Stimulated activated CD8-positive, alpha-beta memory T cell treated with anti-CD3 and anti-CD28 coated beads, Interleukin-12 subunit alpha, Interleukin-12 subunit beta, amount 100 ng/mL, for 24 hours (primary cell): Measurements from ENCODE around the gene SAC3D1.
"Not testable (repeated sequence)": the region's sequence is repeated elsewhere in the genome, so short reads cannot be mapped to it uniquely, and the experiment has no call there.

Experiments
- DNase-seq: peaks from one replicate; pipeline ENCODE4 v3.0.0-alpha.2; 2020; ENCODE audit errors: extremely low read depth

The SAC3D1 gene

GRCh38 chr11:65040847-65041622 is at the start of gene SAC3D1:
TSS of gene SAC3D1 (plus strand) at chr11:65041210. CDS start at chr11:65041293, 83 bp downstream.
- DNase-seq, result peak; percentile 73

DNA sequence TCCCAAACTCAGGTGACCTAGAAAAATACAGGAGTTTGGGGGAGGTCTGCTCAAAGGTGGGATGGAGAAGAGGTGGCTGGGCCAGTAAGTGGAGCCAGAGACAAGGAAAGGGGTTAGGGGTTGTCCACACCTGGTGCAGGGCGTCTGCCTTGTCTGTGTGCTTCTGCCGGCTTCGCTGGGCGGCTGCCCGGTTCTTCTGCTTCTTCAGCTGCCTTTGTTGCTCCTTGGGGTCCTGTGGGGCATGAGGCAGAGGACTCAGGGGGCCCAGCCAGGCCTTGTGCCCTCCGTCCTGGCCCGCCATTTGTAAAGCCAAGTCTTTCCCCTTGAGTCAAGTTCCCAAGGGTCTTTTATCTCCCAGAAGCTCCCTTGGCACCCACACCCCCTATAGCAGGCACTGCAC is 46.7 kb upstream of the SAC3D1 start:
- no peak for DNase-seq

DNA sequence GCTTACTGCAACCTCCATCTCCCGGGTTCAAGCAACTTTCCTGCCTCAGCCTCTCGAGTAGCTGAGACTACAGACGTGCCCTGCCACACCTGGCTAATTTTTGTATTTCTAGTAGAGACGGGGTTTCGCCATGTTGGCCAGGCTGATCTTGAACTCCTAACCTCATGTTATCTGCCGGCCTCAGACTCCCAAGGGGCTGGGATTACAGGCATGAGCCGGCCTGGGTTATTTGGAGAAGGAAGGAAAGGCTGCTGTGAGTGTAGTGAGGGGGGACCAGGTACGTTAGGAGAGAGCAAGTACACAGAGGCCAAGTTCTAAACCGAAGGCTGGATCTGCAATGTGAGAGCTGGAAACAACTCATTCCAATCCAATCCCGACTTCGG is 44.7 kb upstream of the SAC3D1 start:
- no peak for DNase-seq

GRCh38 chr11:64996710-64997380 is 44.2 kb upstream of the SAC3D1 start, which contains the start of gene BATF2:
TSS of gene BATF2 (minus strand) at chr11:64996971. CDS start at chr11:64996914, 57 bp downstream.
- DNase-seq, result no peak

DNA sequence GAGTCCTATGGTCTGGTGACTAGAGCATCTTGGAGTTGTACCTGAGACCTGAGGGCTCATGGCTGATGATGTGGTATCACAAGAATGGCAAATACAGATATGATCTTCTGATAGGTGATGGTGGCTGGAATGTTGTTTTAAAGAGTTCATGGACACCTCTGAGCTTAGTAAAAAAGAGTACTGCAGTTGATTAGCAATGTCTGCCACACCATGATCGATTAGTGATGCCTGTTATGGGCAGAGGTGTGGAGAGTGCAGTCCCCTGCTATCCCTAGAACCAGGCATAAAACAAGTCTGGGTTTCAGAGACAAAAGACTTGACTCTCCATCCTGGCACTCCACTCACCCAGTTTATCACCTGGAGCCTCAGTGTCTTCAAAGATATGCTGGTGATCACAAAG is 42.9 kb upstream of the SAC3D1 start:
- DNase-seq, result no peak

GRCh38 chr11:64998690-64999431 is 42.1 kb upstream of the SAC3D1 start:
- no peak for DNase-seq

- DNase-seq, result no peak
Observed at GRCh38 chr11:64999478-64999877, 41.5 kb upstream of the SAC3D1 start.

- DNase-seq, result no peak
Observed at GRCh38 chr11:65002706-65003105, 38.3 kb upstream of the SAC3D1 start.

GRCh38 chr11:65003282-65003681 is 37.7 kb upstream of the SAC3D1 start:
- DNase-seq, result no peak

DNA sequence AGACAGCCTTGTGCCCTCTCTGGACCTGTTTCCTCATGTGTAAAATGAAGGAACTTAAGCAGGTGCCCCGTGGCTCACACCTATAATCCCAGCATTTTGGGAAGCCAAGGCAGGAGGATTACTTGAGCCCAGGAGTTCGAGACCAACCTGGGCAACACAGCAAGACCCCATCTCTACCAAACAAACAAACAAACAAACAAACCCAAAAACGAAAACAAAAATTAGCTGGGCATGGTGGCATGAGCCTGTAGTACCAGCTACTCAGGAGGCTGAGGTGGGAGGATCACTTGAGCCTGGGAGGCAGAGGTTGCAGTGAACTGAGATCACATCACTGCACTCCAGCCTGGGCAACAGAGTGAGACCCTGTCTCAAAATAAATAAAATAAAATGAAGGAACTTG is 37.0 kb upstream of the SAC3D1 start:
- DNase-seq, result not testable (repeated sequence)

- DNase-seq, result no peak
Observed at GRCh38 chr11:65008016-65008415, 33.0 kb upstream of the SAC3D1 start.

- no peak for DNase-seq
Observed at GRCh38 chr11:65008873-65009272, 32.1 kb upstream of the SAC3D1 start.

- DNase-seq, result peak; percentile 83
Observed at GRCh38 chr11:65013130-65013887, 27.7 kb upstream of the SAC3D1 start.

GRCh38 chr11:65013888-65014725 is 26.9 kb upstream of the SAC3D1 start, which contains the start of gene ARL2:
TSS of gene ARL2 (plus strand) at chr11:65014160. CDS start at chr11:65014208, 48 bp downstream.
- DNase-seq, result peak; percentile 69

DNA sequence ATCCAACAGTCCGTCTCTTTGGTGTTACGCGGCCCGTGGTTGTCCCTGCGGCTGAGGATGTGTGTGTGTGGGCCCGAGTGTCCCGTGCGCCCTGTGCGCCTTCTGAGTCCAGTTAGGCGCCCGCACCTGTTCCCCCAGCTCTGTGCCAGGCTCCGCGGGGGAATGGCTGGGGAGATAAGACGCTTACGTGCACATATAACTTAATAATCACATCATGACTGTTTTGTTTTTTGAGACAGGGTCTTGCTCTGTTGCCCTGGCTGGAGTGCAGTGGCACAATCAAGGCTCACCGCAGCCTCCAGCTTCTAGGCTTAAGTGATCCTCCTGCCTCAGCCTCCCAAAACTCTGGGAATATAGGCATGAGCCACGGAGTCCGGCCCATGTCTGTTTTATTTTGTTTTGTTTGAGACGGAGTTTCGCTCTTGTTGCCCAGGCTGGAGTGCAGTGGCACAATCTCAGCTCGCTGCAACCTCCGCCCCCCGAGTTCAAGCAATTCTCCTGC is 26.2 kb upstream of the SAC3D1 start:
- DNase-seq, result no peak

- no peak for DNase-seq
Observed at GRCh38 chr11:65016705-65017104, 24.3 kb upstream of the SAC3D1 start.

GRCh38 chr11:65017937-65018336 is 23.1 kb upstream of the SAC3D1 start:
- DNase-seq, result no peak

GRCh38 chr11:65019824-65020223 is 21.2 kb upstream of the SAC3D1 start:
- no peak for DNase-seq

- DNase-seq, result no peak
Observed at GRCh38 chr11:65021003-65021402, 20.0 kb upstream of the SAC3D1 start.

DNA sequence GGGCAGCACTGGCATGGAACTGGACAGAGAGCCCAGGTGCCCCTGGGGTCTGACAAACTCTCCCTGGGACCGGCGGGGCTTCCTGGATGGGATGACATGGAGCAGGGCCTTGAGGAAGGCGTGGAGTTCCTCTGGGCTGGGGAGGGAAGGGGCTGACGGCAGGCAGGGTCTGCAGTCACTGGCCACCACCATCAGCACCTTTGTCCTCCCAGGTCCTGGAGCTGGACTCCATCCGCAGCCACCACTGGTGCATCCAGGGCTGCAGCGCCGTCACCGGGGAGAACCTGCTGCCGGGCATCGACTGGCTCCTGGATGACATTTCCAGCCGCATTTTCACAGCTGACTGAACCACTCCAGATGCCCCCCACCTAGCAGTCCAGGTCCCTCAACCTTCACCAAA is 19.5 kb upstream of the SAC3D1 start:
- no peak for DNase-seq

- DNase-seq, result not testable (repeated sequence)
Observed at GRCh38 chr11:65023502-65023901, 17.5 kb upstream of the SAC3D1 start.
